Calu3 (cell line): ENCODE measurements around the gene KCMF1. TPM values are rescaled to one million over a fixed set of nuclear protein-coding genes. Genes with fewer than 3 reads are reported as not detected.
A peak's percentile ranks its signal among the peaks of the same experiment; 100 is the strongest.

Experiments used
- BruUV-seq: library from RNA; stranded (reverse); fragments of 400-500 nt; replicated peaks from 2 replicates; lab custom pipeline; 2021; lab: Mats Ljungman, UMichigan
- CTCF ChIA-PET: fragments of 300-600 bp; sonication (Branson Sonifier 250); formaldehyde crosslinking; loops from one replicate; lab custom pipeline; 2022; ENCODE audit warnings: antibody characterized with exemption; lab: Charles Lee
- DNase-seq: peaks from one replicate; pipeline ENCODE4 v3.0.0; 2022
- H3K27ac Mint-ChIP-seq: one replicate; pipeline ENCODE4 v1.8.0; 2022; ENCODE audit warnings: mixed read lengths; ENCODE audit not compliant: unreplicated experiment
- H3K27me3 Mint-ChIP-seq: one replicate; pipeline ENCODE4 v1.8.0; 2022; ENCODE audit warnings: mixed read lengths; ENCODE audit not compliant: unreplicated experiment
- H3K36me3 Mint-ChIP-seq: one replicate; pipeline ENCODE4 v1.8.0; 2022; ENCODE audit warnings: mild to moderate bottlenecking, moderate library complexity, mixed read lengths; ENCODE audit not compliant: insufficient read depth, unreplicated experiment
- H3K4me1 Mint-ChIP-seq: one replicate; pipeline ENCODE4 v1.8.0; 2022; ENCODE audit warnings: mild to moderate bottlenecking, low read depth, mixed read lengths; ENCODE audit not compliant: unreplicated experiment
- H3K4me3 Mint-ChIP-seq: one replicate; pipeline ENCODE4 v1.8.0; 2022; ENCODE audit warnings: mild to moderate bottlenecking, low read depth, moderate library complexity, mixed read lengths; ENCODE audit not compliant: unreplicated experiment
- H3K9me3 Mint-ChIP-seq: one replicate; pipeline ENCODE4 v1.8.0; 2022; ENCODE audit warnings: low read depth, mixed read lengths; ENCODE audit not compliant: unreplicated experiment
- intact Hi-C: fragments of 100-400 bp; cut with micrococcal nuclease; formaldehyde crosslinking; loops from one replicate; pipeline ENCODE4 v1.10.0; 2022; ENCODE audit not compliant: unreplicated experiment
- total RNA-seq: library from RNA; stranded (reverse); gene quantifications from 2 replicates; pipeline ENCODE4 v1.2.3, GENCODE V29; 2022
- TF ChIP-seq, protein P1 (sequence below): fragments of 200-600 bp; IDR thresholded peaks from one replicate; pipeline ENCODE4 v1.8.0; 2022; ENCODE audit warnings: antibody characterized with exemption; ENCODE audit not compliant: unreplicated experiment

KCMF1 gene
- total RNA-seq, 1 experiment from 2014 or later, result 69.8 TPM

DNA sequence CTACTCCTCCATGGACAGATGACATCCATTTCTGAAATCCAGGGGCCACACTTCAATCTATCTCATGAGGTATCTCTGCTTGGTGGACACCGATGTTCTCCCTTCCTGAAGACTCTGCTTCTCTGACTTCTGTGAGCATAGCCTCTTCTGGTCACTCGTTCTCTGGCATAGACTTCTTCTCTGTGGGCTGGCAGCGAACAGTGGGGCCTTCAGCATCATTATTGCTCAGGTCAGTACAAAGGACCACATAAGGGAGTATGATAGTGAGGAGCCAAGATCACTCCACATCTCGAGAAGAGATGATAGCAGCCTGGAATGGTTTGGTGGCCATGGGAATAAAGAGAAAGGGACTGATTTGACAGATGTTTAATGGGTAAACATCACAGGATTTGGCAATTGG, 8.0 kb upstream of the KCMF1 start:
- TF ChIP-seq, protein P1, sequence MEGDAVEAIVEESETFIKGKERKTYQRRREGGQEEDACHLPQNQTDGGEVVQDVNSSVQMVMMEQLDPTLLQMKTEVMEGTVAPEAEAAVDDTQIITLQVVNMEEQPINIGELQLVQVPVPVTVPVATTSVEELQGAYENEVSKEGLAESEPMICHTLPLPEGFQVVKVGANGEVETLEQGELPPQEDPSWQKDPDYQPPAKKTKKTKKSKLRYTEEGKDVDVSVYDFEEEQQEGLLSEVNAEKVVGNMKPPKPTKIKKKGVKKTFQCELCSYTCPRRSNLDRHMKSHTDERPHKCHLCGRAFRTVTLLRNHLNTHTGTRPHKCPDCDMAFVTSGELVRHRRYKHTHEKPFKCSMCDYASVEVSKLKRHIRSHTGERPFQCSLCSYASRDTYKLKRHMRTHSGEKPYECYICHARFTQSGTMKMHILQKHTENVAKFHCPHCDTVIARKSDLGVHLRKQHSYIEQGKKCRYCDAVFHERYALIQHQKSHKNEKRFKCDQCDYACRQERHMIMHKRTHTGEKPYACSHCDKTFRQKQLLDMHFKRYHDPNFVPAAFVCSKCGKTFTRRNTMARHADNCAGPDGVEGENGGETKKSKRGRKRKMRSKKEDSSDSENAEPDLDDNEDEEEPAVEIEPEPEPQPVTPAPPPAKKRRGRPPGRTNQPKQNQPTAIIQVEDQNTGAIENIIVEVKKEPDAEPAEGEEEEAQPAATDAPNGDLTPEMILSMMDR, result no peak
- Mint-ChIP-seq H3K4me3 (no peak overlapping the region), H3K36me3 (peaks cover 80% of the 10 kb centered on the region), H3K4me1 (peaks cover 64% of the 10 kb centered on the region), H3K27me3 (no peaks in the 10 kb centered on the region), H3K27ac (no peak overlapping the region), H3K9me3 (no peaks in the 10 kb centered on the region)
- CTCF ChIA-PET, result no interaction called here
- BruUV-seq, result no TSS peak
- DNase-seq, result no peak
- intact Hi-C loops, result no loop called here

DNA sequence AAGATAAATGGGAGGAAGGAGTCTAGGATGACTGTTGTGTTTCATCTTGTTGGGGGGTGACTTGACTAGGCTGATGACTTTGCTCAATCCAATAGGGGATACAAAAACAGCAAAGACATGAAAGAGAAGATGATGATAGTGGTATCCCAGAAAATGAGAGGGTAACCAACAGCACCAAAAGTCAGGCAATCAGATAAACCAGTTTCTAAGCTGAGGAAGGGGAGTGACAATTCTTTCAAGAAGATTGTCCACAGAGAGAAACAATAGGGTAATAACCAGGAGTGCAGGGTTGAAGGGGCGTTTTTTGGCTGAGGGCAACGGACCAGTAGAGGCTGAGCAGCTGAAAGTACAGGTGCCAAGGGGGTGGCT, 7.7 kb upstream of the KCMF1 start:
- intact Hi-C loops, result no loop called here
- H3K4me3 Mint-ChIP-seq, result no peak overlapping the region
- TF ChIP-seq, protein P1, result no peak
- peaks cover 64% of the 10 kb centered on the region for H3K4me1 Mint-ChIP-seq
- no TSS peak for BruUV-seq
- CTCF ChIA-PET, result no interaction called here
- H3K36me3 Mint-ChIP-seq, result peaks cover 80% of the 10 kb centered on the region
- peak overlapping the region; percentile 54 for H3K27ac Mint-ChIP-seq
- DNase-seq, result no peak
- no peaks in the 10 kb centered on the region for H3K9me3 Mint-ChIP-seq
- no peaks in the 10 kb centered on the region for H3K27me3 Mint-ChIP-seq

DNA sequence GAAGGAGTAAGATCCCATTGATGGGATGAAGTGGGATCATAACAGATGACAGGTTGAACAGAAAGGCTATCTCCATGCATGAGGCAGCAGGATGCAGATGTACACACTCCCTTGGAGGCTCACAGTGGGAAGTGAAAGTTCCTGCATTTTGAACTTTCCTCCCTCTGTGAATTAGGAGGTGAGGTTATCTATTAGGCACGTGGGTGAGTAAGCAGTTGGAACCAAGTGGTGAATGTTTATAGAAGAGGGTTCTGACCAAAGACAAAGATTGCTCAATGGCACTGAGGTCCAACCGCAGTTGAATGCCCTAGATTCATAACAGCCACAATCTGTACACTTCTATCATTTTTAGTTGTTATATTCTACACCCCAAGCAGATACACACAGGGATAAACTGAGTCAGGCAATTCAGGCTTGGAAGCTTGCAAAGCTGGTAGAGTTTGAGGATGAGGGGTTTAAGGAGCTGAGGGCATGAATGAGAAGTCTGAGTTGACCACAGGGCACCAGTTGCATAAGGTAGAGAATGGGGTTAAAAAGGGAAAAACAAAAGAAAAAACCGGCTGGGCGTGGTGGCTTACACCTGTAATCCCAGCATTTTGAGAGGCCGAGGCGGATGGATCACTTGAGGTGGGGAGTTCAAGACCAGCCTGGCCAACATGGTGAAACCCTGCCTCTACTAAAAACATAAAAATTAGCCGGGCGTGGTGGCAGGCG, 7.1 kb upstream of the KCMF1 start:
- Mint-ChIP-seq H3K27ac (peak overlapping the region; percentile 54), H3K9me3 (no peaks in the 10 kb centered on the region), H3K27me3 (no peaks in the 10 kb centered on the region), H3K36me3 (peaks cover 81% of the 10 kb centered on the region), H3K4me1 (peaks cover 63% of the 10 kb centered on the region), H3K4me3 (peak overlapping the region; percentile 46)
- DNase-seq, result no peak
- TF ChIP-seq, protein P1, result no peak
- intact Hi-C loops, result no loop called here
- CTCF ChIA-PET, result interaction anchor here (0.6 kb wide), 1 partner anchor 9 kb away, joined by 5 read pairs; no protein-coding TSS in a partner anchor
- no TSS peak for BruUV-seq

DNA sequence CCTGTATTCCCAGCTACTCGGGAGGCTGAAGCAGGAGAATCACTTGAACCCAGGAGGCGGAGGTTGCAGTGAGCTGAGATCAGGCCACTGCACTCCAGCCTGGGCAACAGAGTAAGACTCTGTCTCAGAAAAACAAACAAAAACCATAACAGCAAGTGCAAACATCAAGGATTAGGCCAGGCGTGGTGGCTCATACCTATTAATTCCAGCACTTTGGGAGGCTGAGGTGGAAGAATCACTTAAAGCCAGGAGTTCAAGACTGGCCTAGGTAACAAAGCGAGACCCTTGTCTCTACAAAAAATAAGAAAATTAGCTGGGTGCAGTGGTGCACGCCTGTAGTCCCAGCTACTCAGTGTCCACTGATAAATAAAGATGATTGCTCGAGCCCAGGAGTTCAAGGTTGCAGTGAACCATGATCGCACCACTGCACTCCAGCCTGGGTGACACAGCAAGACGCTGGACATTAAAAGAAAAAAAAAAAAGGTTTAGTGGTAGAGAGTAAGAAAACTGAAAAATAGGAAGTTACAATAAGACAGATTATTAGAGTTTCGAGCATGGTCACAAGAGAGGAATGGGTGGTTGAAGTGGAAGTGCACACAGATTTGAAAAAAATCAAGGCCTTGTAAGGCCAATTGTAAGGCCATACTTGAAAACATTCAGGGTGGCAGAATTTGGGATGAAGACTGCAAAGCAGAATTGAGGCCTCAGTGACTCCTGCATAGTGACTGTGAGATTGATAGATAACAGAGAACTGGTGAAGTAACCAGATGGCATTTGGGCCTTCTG, 6.4 kb upstream of the KCMF1 start:
- TF ChIP-seq, protein P1, result no peak
- no peak for DNase-seq
- Mint-ChIP-seq H3K9me3 (no peaks in the 10 kb centered on the region), H3K36me3 (peaks cover 81% of the 10 kb centered on the region), H3K27ac (peak overlapping the region; percentile 57), H3K4me3 (peak overlapping the region; percentile 46), H3K27me3 (no peaks in the 10 kb centered on the region), H3K4me1 (peaks cover 56% of the 10 kb centered on the region)
- BruUV-seq, result no TSS peak
- CTCF ChIA-PET, result interaction anchor here (0.6 kb wide), 1 partner anchor 10 kb away, joined by 5 read pairs; no protein-coding TSS in a partner anchor
- intact Hi-C loops, result no loop called here
